Cardiac fibroblast (primary cell): ENCODE measurements around the gene SATL1.

Experiments used
- DNase-seq, 2 donors: peaks; one replicate each; pipeline versions ENCODE4 v3.0.0 to v3.0.0-alpha.2; 2010; ENCODE audit warnings: low read depth in 2 of 2
- H3K4me3 ChIP-seq, 2 donors: replicated peaks in 1 of 2; 1 replicate in 1 of 2; 2 replicates in 1 of 2; pipeline ENCODE4 v1.5.1; 2011; ENCODE audit warnings: low read depth in 2 of 2, low read length in 2 of 2, mild to moderate bottlenecking in 2 of 2, moderate library complexity in 1 of 2
- CTCF ChIP-seq: IDR thresholded peaks from one replicate; pipeline ENCODE4 v1.5.1; 2011; ENCODE audit warnings: low read depth, mild to moderate bottlenecking, low read length, inconsistent platforms

Gene SATL1

GRCh38 chrX:85065512-85066198, 177.9 kb downstream of the SATL1 start:
- DNase-seq = no peak
- no peak for TF ChIP-seq CTCF
- H3K4me3 ChIP-seq = no peak overlapping the region

- no peak overlapping the region for H3K4me3 ChIP-seq
- peak; percentile 61 to 90 for DNase-seq
- peak; percentile 11 for TF ChIP-seq CTCF
These were observed 190.8 kb downstream of the SATL1 start for GRCh38 chrX:85052636-85053343.

GRCh38 chrX:85052205-85052604, 191.4 kb downstream of the SATL1 start:
- peak in 1 of 2 donors; percentile 8 for DNase-seq
- TF ChIP-seq CTCF = no peak
- no peak overlapping the region for H3K4me3 ChIP-seq

GRCh38 chrX:85051627-85052026, 192.0 kb downstream of the SATL1 start:
- no peak for DNase-seq
- no peak overlapping the region for H3K4me3 ChIP-seq
- no peak for TF ChIP-seq CTCF
